Left forelimb (tissue), 1 donor: ENCODE measurements around the gene TRIML2.
"Not testable (repeated sequence)": the region's sequence is repeated elsewhere in the genome, so short reads cannot be mapped to it uniquely, and the experiment has no call there.

Experiments used
- DNase-seq: peaks from one replicate; pipeline ENCODE4 v3.0.0-alpha.2; 2018; ENCODE audit warnings: low spot score

TRIML2 gene

GRCh38 chr4:188106454-188106853 is 2.9 kb downstream of the TRIML2 start:
- DNase-seq: no peak

DNA sequence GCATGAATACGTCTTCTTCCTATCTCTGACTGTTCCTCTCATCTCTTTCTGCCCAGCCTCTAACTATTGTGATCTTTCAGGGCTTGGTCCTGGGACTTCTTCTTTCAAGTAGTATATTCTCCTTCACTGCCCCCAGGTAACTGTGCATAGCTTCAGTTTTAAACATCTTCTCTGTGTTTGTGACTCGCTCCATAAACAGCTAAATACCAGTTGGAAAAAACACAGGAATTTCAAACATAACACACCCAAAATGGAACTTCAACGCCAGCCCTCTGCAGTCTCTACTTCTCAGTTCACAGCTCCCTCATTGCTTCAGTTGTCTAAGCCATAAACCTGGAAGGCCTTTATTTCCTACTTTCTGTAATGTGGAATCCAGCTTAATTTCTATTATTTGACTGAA is 16.6 kb downstream of the TRIML2 start:
- no peak for DNase-seq

GRCh38 chr4:188086858-188087257 is 22.5 kb downstream of the TRIML2 start:
- DNase-seq: no peak

- no peak for DNase-seq
Measured at GRCh38 chr4:188082796-188083195, 26.6 kb downstream of the TRIML2 start.

GRCh38 chr4:188078116-188078515 is 31.3 kb downstream of the TRIML2 start:
- no peak for DNase-seq

DNA sequence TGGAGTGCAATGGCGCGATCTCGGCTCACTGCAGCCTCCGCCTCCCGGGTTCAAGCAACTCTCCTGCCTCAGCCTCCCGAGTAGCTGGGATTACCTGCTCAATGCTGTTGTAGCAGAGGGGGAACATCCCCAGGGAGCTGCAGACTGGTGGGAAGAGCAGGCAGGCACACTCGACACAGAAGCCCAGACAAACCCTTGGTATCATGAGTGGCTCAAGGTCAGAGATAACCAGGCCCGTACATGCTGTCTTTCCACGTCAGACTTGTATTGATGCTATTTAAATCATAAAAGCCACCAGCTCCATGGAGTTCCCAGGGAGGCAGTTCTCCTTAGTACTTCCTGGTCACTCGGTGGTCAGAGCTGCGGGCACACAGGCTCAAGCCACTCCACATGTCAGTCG is 33.2 kb downstream of the TRIML2 start:
- DNase-seq: no peak

- DNase-seq: no peak
Measured at GRCh38 chr4:188061083-188061482, 48.3 kb downstream of the TRIML2 start.

DNA sequence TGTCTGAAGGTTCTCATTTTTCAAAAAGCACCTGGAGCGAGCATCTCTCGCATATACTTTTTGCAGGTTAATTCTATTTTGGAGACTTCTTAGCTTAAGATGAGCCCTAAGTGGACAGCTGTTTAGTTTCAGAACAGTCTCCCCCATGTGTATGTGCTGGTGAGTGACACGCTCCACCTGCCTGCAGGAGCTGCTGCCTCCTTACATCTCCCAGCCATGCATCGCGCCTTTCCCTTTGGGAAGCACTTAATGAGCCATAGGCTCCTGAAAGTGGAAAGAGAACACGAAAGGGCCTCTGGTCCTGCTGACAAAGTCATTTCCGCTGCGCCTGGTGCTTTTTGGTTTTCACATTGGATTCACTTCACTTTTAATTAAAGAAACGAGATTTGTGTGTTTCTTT is 56.1 kb downstream of the TRIML2 start:
- no peak for DNase-seq

GRCh38 chr4:188046657-188047056 is 62.7 kb downstream of the TRIML2 start:
- DNase-seq: no peak

- not testable (repeated sequence) for DNase-seq
Measured at GRCh38 chr4:188045461-188045860, 63.9 kb downstream of the TRIML2 start.

DNA sequence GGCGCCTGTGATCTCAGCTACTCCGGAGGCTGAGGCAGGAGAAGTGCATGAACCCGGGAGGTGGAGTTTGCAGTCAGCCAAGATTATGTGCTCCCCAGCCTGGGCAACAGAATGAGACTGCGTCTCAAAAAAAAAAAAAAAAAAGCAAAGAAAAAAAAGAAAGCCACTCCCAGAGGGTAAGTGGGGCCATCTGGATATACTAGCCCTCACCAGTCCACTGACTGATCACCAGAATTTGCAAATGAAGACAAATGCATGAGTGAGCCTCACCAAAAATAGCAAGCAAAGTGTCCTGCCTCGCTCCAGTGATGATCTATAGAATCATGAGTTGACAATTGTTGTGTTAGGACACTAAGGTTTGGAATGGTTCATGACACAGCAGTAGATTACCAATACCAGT is 66.2 kb downstream of the TRIML2 start:
- no peak for DNase-seq

DNA sequence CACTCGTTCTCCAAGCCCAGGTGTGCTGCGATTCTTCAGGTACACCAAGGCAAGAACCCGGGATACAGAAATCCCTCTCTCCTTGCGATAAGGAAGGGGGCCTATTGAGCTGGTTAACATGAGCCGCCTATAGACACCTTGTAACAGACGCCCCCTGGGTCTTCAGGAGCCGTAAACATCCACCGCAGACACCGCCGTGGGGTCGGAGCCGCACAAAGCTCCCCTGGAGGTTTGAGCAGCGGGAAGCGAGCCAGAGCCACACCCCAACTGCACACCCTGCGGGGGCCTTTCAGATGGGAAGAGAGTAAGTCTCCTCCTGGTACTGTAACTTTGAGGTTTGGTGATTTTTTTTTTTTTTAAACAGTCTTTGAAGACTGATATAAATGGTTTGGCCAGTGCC is 67.2 kb downstream of the TRIML2 start:
- DNase-seq: no peak

- DNase-seq: no peak
Measured at GRCh38 chr4:188041721-188042120, 67.7 kb downstream of the TRIML2 start.
